EH (cell line): ENCODE measurements around the gene GLI3.
A peak's percentile ranks its signal among the peaks of the same experiment; 100 is the strongest.
"Not testable (repeated sequence)": the region's sequence is repeated elsewhere in the genome, so short reads cannot be mapped to it uniquely, and the experiment has no call there.

ENCODE experiments used
- DNase-seq: peaks from one replicate; pipeline ENCODE4 v3.0.0-alpha.2; 2015; ENCODE audit warnings: low read depth

Gene GLI3

GRCh38 chr7:42212541-42213090 is 24.4 kb downstream of the GLI3 start:
- DNase-seq: no peak

DNA sequence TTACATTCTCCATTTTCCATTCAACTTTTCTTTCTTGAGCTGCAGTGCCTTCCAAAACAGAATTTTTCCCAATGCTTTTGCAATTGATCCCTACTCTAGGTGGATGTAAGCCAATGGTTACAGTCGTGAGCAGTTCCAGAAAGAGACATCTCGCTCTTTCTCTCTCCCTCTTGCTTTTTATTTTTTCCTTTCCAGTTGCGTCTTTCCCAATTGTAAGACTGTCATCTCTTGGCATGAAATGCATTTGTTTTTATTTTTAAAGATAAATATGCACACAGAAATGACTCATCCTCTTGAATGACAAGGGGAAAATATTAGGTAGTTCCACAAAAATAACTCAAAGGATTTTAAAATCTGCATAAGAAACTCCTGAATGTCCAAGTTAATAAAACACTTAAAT is 25.1 kb downstream of the GLI3 start:
- DNase-seq: no peak

DNA sequence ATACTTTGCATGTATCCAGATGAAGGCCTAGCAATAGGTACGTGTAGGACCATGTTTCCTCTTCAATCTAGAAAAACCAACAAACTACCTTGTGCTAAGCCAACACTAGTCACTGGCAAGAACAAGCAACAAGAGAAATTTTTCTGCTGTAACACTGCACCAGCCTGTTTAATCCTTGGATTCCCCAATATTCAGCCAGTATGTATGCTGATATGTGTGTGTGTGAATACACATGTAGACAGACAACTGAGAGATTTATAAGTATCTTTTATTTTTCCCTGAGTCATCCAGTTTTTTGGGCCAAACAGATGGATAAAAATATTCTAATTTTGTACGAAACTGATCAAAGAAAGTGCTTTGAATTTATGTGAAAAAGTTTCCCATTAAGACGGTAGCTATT is 26.2 kb downstream of the GLI3 start:
- no peak for DNase-seq

DNA sequence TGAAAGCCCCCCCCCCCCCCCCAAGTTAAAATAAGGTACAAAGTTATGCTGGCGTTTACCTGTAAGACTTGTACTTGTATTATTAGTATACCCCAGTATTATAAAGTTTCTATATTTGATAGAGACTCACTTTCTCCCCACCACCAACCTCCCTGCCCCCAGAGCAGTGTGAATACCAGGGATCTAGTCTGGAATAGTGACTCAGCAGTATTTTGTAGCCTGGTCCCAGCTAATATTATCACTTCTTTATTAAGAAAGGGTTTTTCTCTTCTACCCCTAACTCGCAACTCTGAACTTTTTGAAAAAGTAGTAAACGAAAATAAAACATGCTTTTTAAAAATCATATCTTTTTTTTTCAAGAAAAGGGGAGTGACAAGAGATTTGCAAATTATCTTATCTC is 26.7 kb downstream of the GLI3 start:
- DNase-seq: no peak

- DNase-seq: not testable (repeated sequence)
Measured at GRCh38 chr7:42209085-42209484, 27.9 kb downstream of the GLI3 start.

DNA sequence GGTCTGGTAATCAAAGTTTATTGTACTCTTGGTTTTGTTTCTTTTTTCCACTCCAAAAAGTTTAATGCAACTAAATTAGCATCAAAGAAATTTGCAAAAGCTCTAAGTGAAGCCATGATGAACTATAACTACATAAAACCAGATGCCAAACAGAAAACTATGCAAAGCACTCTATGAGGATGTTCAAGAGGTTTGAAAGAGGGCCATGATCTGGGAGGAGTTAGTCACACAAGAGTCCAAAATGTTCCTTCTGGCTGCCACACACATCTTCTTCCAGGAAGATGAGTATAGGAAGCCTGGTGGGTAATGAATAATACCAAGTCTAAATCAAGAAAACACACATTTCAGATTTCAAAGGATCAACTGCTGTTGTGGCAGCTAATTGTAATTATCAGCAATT is 28.4 kb downstream of the GLI3 start:
- peak; percentile 54 for DNase-seq

GRCh38 chr7:42207420-42207819 is 29.6 kb downstream of the GLI3 start:
- no peak for DNase-seq

GRCh38 chr7:42203336-42203735 is 33.7 kb downstream of the GLI3 start:
- DNase-seq: no peak

- DNase-seq: no peak
Measured at GRCh38 chr7:42202601-42203000, 34.4 kb downstream of the GLI3 start.

GRCh38 chr7:42198974-42199668 is 37.9 kb downstream of the GLI3 start:
- DNase-seq: peak; percentile 77

DNA sequence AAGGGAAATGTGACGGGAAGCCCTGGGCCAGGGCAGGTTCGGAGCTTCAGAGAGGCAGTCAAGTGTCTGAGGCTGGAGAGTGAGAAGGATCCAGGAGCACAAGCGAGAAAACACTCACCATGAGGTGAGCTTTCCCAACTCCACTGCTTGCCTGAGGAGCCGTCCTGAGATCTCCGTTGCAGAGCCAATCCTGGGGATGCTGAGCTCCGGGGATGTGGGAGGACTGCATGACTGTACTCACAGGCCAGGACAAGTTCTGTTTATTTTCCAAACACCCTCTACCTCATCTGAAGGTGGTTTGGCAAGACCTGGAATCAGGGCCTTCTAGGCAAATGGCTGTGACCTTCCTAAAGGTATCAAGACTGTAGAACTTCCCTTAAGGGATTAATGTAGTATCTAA is 38.7 kb downstream of the GLI3 start:
- DNase-seq: no peak

- peak; percentile 84 for DNase-seq
Measured at GRCh38 chr7:42197451-42197850, 39.6 kb downstream of the GLI3 start.

- DNase-seq: no peak
Measured at GRCh38 chr7:42194238-42194637, 42.8 kb downstream of the GLI3 start.

DNA sequence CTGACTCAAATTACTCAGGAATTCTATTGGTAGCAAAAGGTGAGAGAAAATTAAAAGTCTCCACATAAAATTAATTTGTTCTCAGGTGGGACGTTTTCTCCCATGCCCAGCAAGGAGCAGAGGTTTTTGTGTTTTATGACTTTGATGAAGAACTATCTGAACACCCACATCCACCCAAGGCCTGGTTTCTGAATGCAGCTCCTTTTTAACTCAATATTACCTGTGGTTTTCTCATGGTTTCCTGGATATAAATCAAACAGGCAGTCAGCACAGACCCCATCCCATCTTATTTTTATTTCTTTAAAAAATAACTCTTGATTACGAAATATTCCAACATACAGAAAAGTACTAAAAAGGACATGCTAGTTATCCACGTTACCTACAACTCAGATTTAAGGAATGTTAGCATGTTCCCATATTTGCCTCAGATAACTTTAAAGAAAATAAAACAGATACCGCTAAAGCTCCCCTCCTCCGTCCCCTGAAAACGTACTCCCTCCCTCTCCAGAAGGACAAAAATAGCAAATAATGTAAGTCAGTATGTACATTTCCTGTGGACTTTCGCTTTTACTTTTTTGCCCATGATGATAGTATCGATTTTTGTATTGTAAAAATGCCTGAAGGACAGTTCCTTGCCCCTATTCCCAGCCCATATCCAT is 43.4 kb downstream of the GLI3 start:
- peak; percentile 25 for DNase-seq

DNA sequence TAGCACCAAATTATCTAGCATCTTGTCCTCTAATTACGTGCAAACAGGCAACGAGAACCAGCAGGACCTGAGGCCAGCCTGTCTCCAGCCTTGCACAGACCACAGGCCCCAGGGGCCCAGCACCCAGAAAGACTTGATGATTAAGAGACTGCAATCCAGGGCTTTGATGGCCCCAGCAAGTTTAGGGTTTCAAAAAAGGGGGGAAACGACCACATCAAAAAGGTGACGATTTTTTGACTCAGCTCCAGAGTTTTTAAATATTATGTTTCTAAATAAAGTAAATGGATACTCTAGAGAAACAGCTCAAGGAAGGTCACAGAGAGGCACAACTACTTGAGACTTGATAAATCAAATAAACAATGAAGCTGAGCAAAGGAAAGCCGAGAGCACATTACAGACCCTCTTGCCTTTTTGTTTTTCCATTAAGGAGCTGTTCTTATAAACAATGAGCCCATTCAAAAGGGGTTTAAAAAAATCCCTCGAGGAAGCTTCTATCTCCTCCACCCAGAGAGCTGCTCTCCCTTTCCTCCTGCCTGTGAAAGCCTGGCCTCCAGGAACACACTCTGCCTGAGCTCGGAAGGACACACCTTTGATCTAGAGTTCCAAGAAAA is 44.1 kb downstream of the GLI3 start:
- no peak for DNase-seq

DNA sequence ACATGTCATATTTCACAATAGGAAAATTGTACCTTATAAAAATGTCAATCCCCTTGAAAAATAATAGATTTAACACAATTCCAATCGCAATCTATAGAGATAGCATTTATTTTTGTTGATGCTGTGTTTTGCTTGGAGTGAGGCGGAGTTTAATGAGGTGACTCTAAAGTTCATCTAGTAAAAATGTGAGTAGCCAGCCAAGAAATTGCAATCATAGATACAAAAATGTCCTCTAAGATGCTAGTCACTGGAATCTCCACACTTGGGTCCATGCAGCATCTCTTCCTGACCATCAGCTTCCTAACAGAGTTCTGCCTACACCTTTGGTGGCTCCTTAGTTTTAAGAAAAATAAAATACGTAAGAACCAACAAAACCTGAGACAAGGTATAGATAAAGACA is 44.9 kb downstream of the GLI3 start:
- DNase-seq: peak; percentile 63

GRCh38 chr7:42189535-42189934 is 47.5 kb downstream of the GLI3 start:
- peak; percentile 54 for DNase-seq

GRCh38 chr7:42186151-42186550 is 50.9 kb downstream of the GLI3 start:
- no peak for DNase-seq

- no peak for DNase-seq
Measured at GRCh38 chr7:42185726-42186125, 51.3 kb downstream of the GLI3 start.

- DNase-seq: peak; percentile 23
Measured at GRCh38 chr7:42183547-42183946, 53.5 kb downstream of the GLI3 start.

DNA sequence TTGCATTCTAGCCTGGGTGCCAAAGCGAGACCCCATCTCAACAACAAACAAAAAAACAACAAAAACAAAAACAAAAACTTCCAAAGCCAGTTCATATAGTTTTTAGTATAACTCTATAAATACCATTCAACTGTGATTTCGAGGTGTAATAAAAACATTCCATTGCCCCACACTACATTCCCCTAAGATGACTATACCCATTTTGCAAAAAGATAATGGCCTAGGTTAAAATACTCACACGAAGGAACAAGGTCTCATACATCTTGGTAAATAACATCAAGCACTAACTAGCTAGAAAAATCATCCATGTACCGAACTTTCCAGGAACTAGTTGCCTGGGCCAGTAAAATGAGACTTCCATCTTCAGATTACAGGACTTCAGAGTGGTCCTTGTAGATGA is 55.4 kb downstream of the GLI3 start:
- peak; percentile 54 for DNase-seq

GRCh38 chr7:42180806-42181205 is 56.2 kb downstream of the GLI3 start:
- peak; percentile 10 for DNase-seq

DNA sequence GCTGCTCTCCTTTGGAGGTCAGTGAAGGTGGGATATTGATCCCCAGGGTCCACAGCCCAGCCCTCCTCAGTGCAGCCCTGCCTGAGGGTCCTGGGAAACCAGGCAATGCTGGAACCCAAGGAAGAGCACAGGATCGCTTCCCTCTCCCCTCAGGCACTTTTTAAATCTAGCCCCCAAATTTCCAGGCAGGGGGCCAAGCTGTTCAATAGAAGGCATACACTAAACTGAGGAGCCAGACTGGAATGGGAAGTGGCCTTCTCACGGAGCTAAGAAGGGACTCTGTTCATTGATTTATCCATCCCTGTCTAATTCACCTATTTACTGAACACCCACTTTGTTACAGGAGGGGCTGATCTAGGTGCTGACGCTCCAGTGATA is 60.3 kb downstream of the GLI3 start:
- DNase-seq: no peak
